GM23248 (cell line): ENCODE data around the gene PGRMC2.

ENCODE experiments used
- EZH2 ChIP-seq: fragments of 200-600 bp; sonication (generic); IDR thresholded peaks from 2 replicates; pipeline ENCODE4 v1.6.1; 2018; ENCODE audit warnings: antibody characterized with exemption, mild to moderate bottlenecking; ENCODE audit not compliant: insufficient read depth, poor library complexity, severe bottlenecking
- EZH2phosphoT487 ChIP-seq: fragments of 200-600 bp; sonication (generic); IDR thresholded peaks from 2 replicates; pipeline ENCODE4 v1.6.1; 2018; ENCODE audit warnings: antibody characterized with exemption, moderate library complexity, mild to moderate bottlenecking, low read depth; ENCODE audit not compliant: insufficient read depth

DNA sequence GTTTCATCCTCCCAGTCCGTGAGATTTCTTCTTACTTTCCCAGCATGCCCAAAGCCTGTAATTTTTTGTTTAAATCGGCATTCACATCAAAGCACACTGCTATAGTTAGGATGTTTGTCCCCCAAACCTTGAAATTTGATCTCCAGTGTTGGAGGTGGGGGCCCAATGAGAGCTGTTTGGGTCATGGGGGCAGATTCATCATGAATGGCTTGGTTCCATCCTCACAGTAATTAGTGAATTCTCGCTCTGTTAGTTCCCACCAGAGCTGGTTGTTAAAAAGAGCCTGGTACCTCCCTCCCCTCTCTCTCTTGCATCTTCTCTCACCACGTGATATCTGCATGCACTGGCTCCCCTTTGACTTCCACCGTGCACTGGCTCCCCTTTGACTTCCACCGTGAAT lies 40.5 kb upstream of the PGRMC2 start:
- no peak for TF ChIP-seq EZH2
- no peak for TF ChIP-seq EZH2phosphoT487
